ENCODE measurements around the gene HS6ST2.

The HS6ST2 gene

GRCh38 chrX:132778917-132779316, 179.5 kb downstream of the HS6ST2 start:
- no peak for DNase-seq

GRCh38 chrX:132776486-132777210, 181.8 kb downstream of the HS6ST2 start:
- DNase-seq: no peak

GRCh38 chrX:132775263-132775823, 183.1 kb downstream of the HS6ST2 start:
- no peak for DNase-seq

GRCh38 chrX:132774010-132774714, 184.3 kb downstream of the HS6ST2 start:
- no peak for DNase-seq

- no peak for DNase-seq
Measured at GRCh38 chrX:132769609-132770008, 188.8 kb downstream of the HS6ST2 start.

- DNase-seq: no peak
Measured at GRCh38 chrX:132766452-132766851, 192.0 kb downstream of the HS6ST2 start.

- DNase-seq: no peak
Measured at GRCh38 chrX:132763528-132763927, 194.9 kb downstream of the HS6ST2 start.

- DNase-seq: no peak
Measured at GRCh38 chrX:132758759-132759158, 199.7 kb downstream of the HS6ST2 start.

- no peak for DNase-seq
Measured at GRCh38 chrX:132757066-132757623, 201.3 kb downstream of the HS6ST2 start.

GRCh38 chrX:132756439-132756838, 202.0 kb downstream of the HS6ST2 start:
- DNase-seq: no peak

- DNase-seq: no peak
Measured at GRCh38 chrX:132751063-132751690, 207.3 kb downstream of the HS6ST2 start.

- no peak for DNase-seq
Measured at GRCh38 chrX:132750331-132751062, 207.9 kb downstream of the HS6ST2 start.

GRCh38 chrX:132749406-132749805, 209.0 kb downstream of the HS6ST2 start:
- no peak for DNase-seq

GRCh38 chrX:132748909-132749308, 209.5 kb downstream of the HS6ST2 start:
- DNase-seq: no peak

GRCh38 chrX:132748268-132748667, 210.2 kb downstream of the HS6ST2 start:
- no peak for DNase-seq

GRCh38 chrX:132745593-132745992, 212.8 kb downstream of the HS6ST2 start:
- DNase-seq: no peak

- DNase-seq: no peak
Measured at GRCh38 chrX:132744470-132744869, 214.0 kb downstream of the HS6ST2 start.

GRCh38 chrX:132743086-132743485, 215.3 kb downstream of the HS6ST2 start:
- DNase-seq: no peak

GRCh38 chrX:132742246-132742645, 216.2 kb downstream of the HS6ST2 start:
- DNase-seq: no peak

- no peak for DNase-seq
Measured at GRCh38 chrX:132741689-132742088, 216.7 kb downstream of the HS6ST2 start.

- DNase-seq: no peak
Measured at GRCh38 chrX:132740316-132741123, 217.9 kb downstream of the HS6ST2 start.

- no peak for DNase-seq
Measured at GRCh38 chrX:132738951-132739350, 219.5 kb downstream of the HS6ST2 start.
